SKM-1 treated with dmso at 0.1 percent for 144 hours (cell line): Measurements from ENCODE around the gene FGF12.
"Not testable (repeated sequence)": the region's sequence is repeated elsewhere in the genome, so short reads cannot be mapped to it uniquely, and the experiment has no call there.

Source experiments
- DNase-seq: peaks from one replicate; lab custom pipeline; 2025; ENCODE audit not compliant: unreplicated experiment; lab: John Stamatoyannopoulos, UW

FGF12 gene

DNA sequence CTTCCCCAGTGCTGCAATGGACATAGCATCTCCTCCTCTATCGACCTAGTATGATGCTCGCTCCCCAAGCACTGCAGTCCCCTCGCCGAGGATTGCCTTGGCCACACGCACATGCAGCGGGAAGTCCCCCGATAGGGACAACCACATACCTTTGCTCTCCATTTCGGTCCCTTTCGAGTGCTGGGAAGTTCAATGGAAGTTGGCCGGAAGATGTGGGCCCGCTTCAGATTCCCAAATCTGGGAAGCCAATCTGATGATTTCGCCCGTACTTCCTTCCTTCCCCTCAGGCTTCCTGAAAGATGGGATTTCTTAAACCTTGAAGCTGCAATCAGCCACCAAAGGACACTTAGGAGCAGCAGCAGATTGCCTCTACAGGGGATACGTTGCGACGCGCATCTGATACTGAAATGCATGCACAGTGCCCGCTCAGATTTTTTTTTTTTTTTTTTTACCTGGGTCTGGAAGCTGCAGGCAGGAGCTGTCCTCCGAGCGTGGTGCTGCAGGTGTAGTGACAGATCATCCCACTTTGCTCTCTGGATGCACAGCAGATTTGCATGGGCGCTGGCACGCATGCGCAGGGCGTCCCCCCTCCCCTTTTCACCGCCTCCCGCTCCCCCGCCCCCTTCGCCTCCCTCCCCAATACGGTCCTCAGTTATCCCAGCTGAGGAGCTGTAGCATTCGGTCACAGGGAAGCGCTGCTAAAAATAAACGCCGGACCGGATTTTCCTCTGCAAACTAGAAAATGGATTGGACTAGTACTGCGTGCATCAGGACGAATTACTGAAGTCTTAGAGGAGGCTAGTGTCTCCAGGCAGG is at the start of gene FGF12:
Gene FGF12 (minus strand): TSS at position 510 of the 816 bp plus-strand sequence.
- no peak for DNase-seq

DNA sequence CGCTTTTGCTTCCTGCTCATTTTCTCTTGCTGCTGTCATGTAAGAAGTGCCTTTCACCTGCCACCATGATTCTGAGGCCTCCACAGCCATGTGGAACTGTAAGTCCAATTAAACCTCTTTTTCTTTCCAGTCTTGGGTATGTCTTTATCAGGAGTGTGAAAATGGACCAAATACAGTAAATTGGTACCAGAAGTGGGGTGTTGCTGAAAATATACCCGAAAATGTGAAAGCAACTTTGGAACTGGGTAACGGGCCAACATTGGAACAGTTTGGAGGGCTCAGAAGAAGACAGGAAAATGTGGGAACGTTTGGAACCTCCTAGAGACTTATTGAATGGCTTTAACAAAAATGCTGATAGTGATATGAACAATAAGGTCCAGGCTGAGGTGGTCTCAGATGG is 47.0 kb upstream of the FGF12 start:
- not testable (repeated sequence) for DNase-seq

DNA sequence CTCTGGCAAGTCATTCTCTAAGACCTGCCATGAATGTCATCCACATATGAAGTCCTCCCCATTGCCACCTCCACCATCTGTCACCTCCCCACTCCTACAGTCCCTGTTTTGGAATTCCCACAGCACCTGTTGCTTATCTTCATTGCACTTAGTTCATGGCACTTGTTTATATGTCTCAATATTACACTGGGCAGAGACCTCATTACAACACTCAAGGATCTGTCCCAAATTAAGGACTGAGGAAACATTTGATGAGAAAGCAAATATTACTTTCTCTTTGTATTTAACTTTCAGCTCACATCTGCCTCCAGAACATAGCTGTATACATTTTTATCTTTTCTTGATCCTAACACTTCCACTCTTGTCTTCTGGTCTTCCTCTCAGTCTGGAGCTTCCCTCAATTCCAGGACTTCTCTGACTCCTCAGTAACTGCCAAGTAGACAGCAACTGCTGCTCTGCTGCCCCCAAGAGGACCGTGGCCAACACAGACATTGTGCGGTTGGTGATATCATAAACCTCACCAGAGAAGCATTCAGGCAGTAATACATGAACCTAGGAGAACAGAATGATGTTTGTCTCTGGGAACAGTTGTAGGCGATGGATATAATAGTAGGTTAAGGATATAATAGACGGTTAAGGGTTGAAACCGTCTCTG is 45.0 kb upstream of the FGF12 start:
- peak; percentile 1 for DNase-seq

DNA sequence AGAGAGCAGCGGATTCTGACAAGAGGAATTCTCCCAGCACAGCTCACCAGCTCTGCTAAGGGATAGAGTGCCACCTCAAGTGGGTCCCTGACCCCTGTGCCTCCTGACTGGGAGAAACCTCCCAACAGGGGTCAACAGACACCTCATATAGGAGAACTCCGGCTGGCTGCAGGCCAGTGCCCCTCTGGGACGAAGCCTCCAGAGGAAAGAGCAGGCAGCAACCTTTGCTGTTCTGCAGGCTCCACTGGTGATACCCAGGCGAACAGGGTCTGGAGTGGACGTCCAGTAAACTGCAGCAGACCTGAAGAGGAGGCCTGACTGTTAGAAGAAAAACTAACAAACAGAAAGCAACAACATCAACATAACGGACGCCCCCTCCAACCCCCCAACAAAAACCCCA is 31.3 kb upstream of the FGF12 start:
- no peak for DNase-seq

GRCh38 chr3:192751148-192751547 is 23.8 kb upstream of the FGF12 start:
- no peak for DNase-seq

DNA sequence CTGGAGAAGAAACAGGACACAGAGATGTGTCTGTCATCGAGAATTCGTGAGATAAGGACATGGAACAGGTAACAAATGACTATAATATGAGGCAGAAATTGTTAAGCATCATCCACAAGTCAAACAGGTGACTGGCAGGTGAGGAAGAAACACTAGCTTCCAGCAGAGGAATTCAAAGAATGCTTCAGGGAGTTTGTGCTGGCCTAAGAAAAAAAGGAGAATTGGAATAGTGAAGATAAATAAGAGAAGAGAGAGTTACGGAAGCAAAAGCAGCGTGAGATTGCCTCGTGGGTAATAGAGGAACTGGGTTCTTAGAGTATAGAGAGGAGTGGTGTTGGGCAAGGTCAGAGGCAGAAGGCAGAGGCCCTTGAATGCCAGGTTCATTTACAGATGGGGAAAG is 22.9 kb upstream of the FGF12 start:
- peak; percentile 86 for DNase-seq

DNA sequence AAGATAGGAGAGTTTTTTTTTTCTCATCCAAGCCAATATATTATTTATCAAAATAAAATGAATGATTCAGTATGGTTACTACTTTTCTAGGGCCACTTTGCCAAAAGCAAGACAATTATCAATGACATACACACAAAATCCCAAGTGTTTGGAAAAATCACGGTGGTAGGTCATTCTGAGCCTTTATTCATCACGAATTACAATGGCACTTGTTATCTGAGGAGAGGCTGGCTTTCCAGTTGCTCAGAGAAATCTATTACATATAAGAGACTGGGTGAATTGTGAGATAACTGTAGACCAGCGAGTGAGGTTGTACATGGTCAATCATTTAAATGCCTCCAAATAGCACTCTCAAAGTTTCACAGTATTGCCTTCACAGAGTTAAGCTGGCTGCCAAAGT is 20.4 kb upstream of the FGF12 start:
- DNase-seq: no peak

DNA sequence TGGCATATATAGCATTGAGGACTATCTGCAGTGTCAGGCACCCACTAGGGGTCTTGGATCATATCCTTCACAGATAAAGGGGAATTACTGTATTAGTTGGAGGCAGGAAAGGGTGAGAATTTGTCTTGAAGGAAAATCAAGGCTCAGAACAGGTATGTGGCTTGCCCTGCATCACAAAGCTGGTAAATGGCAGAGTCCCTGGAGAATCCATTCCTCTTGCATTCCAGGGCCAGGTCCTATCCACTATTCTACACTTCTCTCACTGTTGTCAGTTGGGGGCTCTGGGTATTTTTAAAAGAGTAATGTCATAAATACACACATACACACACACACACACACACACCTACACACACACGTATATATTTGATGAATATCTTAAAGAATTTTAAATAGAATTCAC is 19.8 kb upstream of the FGF12 start:
- no peak for DNase-seq

DNA sequence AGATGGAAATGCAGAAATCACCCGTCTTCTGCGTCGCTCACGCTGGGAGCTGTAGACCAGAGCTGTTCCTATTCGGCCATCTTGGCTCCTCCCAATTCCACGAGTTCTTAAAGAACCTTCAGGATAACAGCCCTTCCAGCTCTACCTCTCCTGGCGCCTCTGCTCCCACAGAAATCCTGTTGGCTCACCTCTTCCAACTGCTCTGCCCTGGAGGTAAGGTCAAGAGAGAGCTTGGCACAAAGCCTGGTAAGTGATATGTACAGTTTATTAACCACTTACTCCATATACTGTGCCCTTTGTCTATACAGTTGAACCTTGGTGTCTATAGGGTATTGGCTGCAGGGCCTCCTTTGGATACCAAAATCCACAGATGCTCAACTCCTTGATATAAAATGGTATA is 17.8 kb upstream of the FGF12 start:
- DNase-seq: no peak

DNA sequence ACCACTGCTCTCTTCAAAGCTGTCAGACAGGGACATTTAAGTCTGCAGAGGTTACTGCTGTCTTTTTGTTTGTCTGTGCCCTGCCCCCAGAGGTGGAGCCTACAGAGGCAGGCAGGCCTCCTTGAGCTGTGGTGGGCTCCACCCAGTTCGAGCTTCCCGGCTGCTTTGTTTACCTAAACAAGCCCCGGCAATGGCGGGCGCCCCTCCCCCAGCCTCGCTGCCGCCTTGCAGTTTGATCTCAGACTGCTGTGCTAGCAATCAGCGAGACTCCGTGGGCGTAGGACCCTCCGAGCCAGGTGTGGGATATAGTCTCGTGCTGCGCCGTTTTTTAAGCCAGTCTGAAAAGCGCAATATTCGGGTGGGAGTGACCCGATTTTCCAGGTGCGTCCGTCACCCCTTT is 17.3 kb upstream of the FGF12 start:
- not testable (repeated sequence) for DNase-seq

- no peak for DNase-seq
These were observed 10.2 kb upstream of the FGF12 start for GRCh38 chr3:192737506-192737905.

DNA sequence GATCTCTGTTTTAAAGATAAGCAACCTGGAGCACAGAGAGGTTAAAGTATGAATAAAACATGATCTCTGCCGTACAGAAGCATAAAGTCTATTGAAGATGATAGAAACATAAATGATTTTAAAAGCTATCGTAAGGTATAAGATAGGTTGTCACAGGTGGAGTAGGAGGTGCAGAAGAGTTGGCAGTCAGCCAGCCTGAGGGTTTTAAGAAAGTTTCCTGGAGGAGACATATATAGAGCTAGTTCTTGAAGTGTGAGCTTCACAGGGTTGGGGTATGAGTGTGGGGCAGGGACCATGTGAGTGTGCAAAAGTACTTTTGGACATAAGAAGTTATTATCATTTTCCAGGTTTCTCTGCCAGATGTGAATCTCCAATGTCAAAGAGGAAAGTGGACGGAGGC is 3.9 kb upstream of the FGF12 start:
- no peak for DNase-seq

- no peak for DNase-seq
These were observed 956 bp downstream of the FGF12 start for GRCh38 chr3:192726385-192726784.

DNA sequence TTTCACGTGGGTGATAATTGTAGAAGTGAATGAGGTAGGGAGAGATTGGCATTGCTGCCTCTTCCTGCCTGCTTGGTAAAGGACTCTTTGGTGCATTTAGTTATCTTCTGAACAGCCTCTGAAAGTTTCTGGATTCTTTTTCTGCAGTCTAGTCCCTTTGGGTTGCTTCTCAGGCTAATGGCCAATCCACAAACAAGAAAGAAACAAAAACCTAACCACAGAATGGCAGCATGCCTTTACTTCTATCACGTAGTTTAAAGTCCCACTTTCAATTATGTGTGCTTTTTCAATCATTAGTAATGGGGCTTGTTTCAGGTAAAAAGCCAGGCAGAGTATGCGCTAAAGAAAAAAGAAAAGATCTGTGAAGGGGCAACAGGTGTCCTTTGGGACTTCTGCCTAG is 7.4 kb downstream of the FGF12 start:
- DNase-seq: no peak

DNA sequence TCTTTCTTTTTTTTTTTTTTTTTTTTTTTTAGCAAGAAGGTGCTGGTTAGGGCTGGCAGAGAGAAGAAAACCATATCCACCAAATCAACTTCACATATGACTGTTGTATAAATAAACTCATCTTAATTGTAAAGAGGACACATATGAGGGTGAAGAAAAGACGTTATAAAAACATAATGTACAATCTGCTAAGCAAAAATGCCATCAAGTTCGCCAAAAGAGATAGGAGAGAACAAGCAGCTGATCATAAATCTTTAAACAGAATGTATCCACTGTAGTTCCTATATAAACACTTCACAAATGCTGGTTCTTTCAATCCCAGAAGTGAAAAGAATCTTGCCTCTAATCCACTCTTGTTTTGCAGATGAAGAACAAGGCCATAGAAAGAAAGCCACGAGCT is 9.2 kb downstream of the FGF12 start:
- DNase-seq: no peak

DNA sequence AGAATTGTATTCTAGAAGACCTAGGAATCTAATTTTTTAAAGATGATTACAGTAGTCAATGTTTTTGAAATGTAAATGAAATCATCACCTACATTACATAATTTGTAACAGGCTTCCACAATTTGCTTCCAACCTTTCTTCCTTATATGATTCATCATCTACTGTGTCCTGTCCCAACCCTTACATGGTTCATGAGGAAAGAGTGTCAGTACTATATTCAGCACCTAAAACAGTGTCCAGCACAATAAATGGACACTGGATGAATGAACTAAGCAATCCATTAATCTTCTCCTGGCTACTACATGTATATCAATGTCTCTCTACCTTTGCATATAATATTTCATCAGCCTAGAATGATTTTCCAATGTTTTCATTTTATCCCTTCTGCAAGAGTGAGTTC is 12.2 kb downstream of the FGF12 start:
- DNase-seq: no peak

GRCh38 chr3:192711126-192711525 is 16.2 kb downstream of the FGF12 start:
- not testable (repeated sequence) for DNase-seq

GRCh38 chr3:192710366-192710765 is 17.0 kb downstream of the FGF12 start:
- DNase-seq: no peak

DNA sequence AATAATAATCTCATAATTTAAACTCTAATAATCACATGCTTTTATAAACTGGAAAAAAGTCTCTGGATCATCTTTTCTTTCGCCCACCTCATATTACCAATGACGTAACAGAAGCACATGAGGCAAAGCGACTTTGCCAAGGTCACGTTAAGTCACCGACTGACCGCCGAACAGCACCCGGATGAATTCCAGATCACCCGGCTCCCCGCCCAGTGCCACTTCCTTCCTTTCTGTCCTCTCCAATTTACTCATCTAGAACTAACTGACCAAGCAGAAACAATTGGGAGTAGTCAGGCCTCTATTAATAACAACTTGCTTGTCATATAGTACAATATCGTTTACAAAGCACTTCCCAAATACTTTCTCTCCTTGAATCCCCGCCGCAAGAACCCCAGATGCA is 21.1 kb downstream of the FGF12 start:
- DNase-seq: no peak

GRCh38 chr3:192700885-192701284 is 26.5 kb downstream of the FGF12 start:
- no peak for DNase-seq

- no peak for DNase-seq
These were observed 30.3 kb downstream of the FGF12 start for GRCh38 chr3:192696943-192697587.

GRCh38 chr3:192687488-192688152 is 39.7 kb downstream of the FGF12 start:
- no peak for DNase-seq
